ENCODE measurements around the gene DNASE1. TPM values are rescaled to one million over a fixed set of nuclear protein-coding genes. Genes with fewer than 3 reads are reported as not detected.

Gene DNASE1
- total RNA-seq, 2 donors from 2014 or later, result 14.8 to 22.0 TPM

DNA sequence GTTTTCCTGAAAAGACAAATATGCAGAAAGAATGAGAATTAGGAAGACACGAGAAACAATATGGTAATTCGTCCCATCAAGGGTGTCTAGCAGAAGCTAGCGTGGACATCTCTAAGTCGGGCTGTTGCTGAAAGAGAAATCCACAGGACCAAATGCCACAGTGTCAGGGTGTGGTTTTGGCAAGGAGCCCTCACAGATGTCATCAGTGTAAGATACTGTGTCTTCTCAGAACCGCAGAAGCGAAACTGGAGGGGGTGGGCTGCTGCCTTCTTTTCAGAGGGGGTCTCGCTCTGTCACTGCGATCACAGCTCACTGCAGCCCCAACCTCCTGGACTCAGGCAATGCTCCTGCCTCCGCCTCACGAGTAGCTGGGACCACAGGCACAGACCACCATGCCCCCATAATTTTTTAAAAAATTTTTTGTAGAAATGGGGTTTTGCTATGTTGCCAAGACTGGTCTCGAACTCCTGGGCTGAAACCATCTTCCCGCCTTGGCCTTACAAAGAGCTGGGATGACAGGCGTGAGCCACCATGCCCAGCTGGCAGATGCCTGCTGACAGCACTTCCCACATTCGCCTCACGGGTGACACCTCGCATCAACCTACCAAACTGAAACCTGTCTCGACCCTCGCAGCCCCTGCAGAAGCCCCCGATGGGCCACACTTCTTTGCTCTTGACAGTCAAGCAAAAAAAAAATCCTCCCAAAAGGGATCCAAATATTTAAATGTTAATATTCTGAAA lies 36.7 kb downstream of the DNASE1 start:
- H3K27me3 Mint-ChIP-seq, result no peaks in the 10 kb centered on the region

GRCh38 chr16:3691761-3692160 lies 37.3 kb downstream of the DNASE1 start:
- H3K4me1 Mint-ChIP-seq, result peaks cover 7% of the 10 kb centered on the region
- H3K9me3 Mint-ChIP-seq, result no peaks in the 10 kb centered on the region
- no peak for ATAC-seq (replicated peaks)
- H3K27me3 Mint-ChIP-seq, result no peaks in the 10 kb centered on the region
- H3K4me3 Mint-ChIP-seq, result no peak overlapping the region
- no peak overlapping the region for H3K27ac Mint-ChIP-seq
- H3K36me3 Mint-ChIP-seq (ENCODE audit: low read depth), result peaks cover 65% of the 10 kb centered on the region

More for the DNA sequence above, 36.7 kb downstream of the DNASE1 start:
- Mint-ChIP-seq H3K4me3 (peak overlapping the region; percentile 34), H3K9me3 (no peaks in the 10 kb centered on the region), H3K27ac (peak overlapping the region; percentile 78), H3K36me3 (ENCODE audit: low read depth) (peaks cover 71% of the 10 kb centered on the region), H3K4me1 (peaks cover 7% of the 10 kb centered on the region)
- ATAC-seq (replicated peaks), result no peak

DNA sequence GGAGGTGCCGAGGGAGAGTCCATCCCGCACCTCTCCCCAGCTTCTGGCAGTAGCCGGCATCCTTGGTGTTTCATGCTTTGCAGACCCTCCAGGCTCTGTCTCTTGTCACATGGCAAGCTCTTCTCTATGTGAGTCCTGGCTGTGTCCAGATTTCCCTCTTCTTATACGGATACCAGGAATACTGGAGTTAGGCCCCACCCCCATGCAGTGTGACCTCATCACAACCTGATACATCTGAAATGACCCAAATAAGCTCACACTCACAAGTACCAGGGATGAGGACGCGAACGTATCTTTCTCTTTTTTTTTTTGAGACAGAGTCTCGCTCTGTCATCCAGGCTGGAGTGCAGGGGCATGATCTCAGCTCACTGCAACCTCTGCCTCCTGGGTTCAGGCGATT lies 39.6 kb downstream of the DNASE1 start:
- Mint-ChIP-seq H3K4me3 (no peak overlapping the region), H3K27ac (no peak overlapping the region), H3K4me1 (peaks cover 7% of the 10 kb centered on the region), H3K36me3 (ENCODE audit: low read depth) (peaks cover 42% of the 10 kb centered on the region), H3K27me3 (no peaks in the 10 kb centered on the region), H3K9me3 (no peaks in the 10 kb centered on the region)
- ATAC-seq (replicated peaks), result no peak

DNA sequence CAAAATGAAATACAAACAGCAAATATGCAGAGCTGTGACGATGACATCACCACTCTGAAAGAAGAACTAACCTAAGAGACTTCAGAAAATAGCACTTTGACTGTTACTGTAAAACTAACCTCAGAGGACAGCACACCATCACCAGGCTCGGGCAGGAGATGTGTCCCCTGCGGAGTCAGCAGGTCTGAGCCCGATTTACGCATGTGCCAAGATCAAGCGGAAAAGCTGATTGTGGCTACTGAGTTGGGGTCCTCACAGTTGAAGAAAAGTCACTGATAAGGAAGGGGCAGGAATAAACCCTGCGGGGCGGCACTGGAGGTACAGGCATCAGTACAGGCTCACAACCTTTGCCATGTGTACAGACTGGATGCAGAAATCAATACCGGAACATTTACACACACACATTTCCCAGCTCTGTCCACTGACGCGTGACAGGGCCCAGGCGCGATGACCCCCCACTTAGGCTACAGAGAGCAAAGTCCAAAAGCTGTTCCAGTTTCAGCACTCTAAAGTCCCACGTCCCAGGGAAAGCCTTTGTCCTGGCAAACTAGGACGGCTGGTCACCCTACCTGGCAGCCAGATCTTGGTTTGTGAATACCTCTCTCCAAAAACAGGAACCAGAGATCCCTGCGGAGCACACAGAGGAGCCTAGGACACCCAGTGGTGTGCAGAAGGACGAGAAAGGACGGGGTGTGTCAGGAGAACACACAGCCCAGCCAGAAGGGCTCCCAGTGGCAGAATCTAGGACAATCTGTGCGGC lies 41.3 kb downstream of the DNASE1 start:
- no peak for ATAC-seq (replicated peaks)
- no peaks in the 10 kb centered on the region for H3K9me3 Mint-ChIP-seq
- H3K4me3 Mint-ChIP-seq, result no peak overlapping the region
- peaks cover 29% of the 10 kb centered on the region for H3K36me3 Mint-ChIP-seq (ENCODE audit: low read depth)
- no peaks in the 10 kb centered on the region for H3K27me3 Mint-ChIP-seq
- peaks cover under 1% of the 10 kb centered on the region for H3K4me1 Mint-ChIP-seq
- H3K27ac Mint-ChIP-seq, result peak overlapping the region; percentile 36

GRCh38 chr16:3696425-3697218 lies 42.1 kb downstream of the DNASE1 start:
- no peak for ATAC-seq (replicated peaks)
- Mint-ChIP-seq H3K27ac (no peak overlapping the region), H3K4me3 (no peak overlapping the region), H3K4me1 (no peaks in the 10 kb centered on the region), H3K27me3 (no peaks in the 10 kb centered on the region), H3K36me3 (ENCODE audit: low read depth) (peaks cover 33% of the 10 kb centered on the region), H3K9me3 (no peaks in the 10 kb centered on the region)

DNA sequence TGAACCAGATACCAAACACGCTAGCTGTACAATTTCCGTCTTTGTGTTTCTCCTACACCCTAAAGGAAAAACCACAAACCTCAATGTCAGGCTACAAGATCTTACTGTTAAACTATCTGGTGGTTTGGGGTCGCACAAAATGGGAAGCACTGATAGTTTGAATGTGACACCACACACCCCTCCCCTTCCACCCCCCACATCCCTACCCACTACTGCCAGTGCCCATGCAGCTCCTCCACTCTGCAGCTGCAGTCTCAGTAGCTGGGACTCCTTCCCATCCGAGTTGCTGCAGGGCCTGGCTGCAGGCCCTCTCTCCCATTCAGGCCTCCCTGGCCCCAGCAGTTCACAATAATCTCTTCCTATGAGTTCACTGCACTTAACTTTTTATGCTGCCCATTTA lies 44.5 kb downstream of the DNASE1 start:
- Mint-ChIP-seq H3K36me3 (ENCODE audit: low read depth) (peaks cover 53% of the 10 kb centered on the region), H3K27ac (no peak overlapping the region), H3K4me3 (no peak overlapping the region), H3K9me3 (no peaks in the 10 kb centered on the region), H3K4me1 (no peaks in the 10 kb centered on the region), H3K27me3 (no peaks in the 10 kb centered on the region)
- no peak for ATAC-seq (replicated peaks)

GRCh38 chr16:3701531-3701930 lies 47.0 kb downstream of the DNASE1 start:
- Mint-ChIP-seq H3K4me1 (no peaks in the 10 kb centered on the region), H3K27me3 (no peaks in the 10 kb centered on the region), H3K36me3 (ENCODE audit: low read depth) (peaks cover 49% of the 10 kb centered on the region), H3K27ac (no peak overlapping the region), H3K4me3 (no peak overlapping the region), H3K9me3 (no peaks in the 10 kb centered on the region)
- ATAC-seq (replicated peaks), result no peak

DNA sequence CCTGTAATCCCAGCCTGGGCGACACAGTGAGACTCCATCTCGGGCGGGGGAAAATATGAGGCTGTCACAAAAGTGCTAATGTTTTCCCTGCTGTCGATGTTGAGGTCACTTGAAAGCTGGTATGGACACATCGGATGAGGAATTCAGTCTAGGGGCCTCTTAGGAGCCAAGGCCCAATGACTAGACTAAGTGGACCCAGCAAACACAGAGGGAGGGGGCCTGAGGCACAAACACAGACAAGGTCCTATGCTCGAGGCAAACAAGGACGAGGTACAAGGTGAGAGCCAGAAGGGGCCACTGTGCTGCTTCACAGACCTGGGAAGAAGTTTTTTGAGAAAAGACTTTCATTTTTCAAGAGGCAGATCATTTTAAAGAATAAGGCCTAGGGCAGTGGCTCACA lies 47.6 kb downstream of the DNASE1 start:
- H3K36me3 Mint-ChIP-seq (ENCODE audit: low read depth), result peaks cover 54% of the 10 kb centered on the region
- H3K27me3 Mint-ChIP-seq, result no peaks in the 10 kb centered on the region
- ATAC-seq (replicated peaks), result no peak
- H3K27ac Mint-ChIP-seq, result no peak overlapping the region
- H3K4me3 Mint-ChIP-seq, result no peak overlapping the region
- no peaks in the 10 kb centered on the region for H3K9me3 Mint-ChIP-seq
- H3K4me1 Mint-ChIP-seq, result no peaks in the 10 kb centered on the region

GRCh38 chr16:3706253-3707012 lies 51.9 kb downstream of the DNASE1 start:
- no peak overlapping the region for H3K4me3 Mint-ChIP-seq
- no peaks in the 10 kb centered on the region for H3K27me3 Mint-ChIP-seq
- H3K36me3 Mint-ChIP-seq (ENCODE audit: low read depth), result peaks cover 61% of the 10 kb centered on the region
- H3K9me3 Mint-ChIP-seq, result no peaks in the 10 kb centered on the region
- no peak overlapping the region for H3K27ac Mint-ChIP-seq
- no peak for ATAC-seq (replicated peaks)
- H3K4me1 Mint-ChIP-seq, result no peaks in the 10 kb centered on the region

Other genes with a start within 250 kb of the DNASE1 start
- gene ZNF597, start 211.2 kb upstream of the DNASE1 start, total RNA-seq, result 1 to 10 TPM; 2.0 to 3.0 TPM
- gene NAA60, start 211.0 kb upstream of the DNASE1 start, total RNA-seq, result 10 to 100 TPM; 36.8 to 38.7 TPM
- not detected for gene C16orf90, start 159.2 kb upstream of the DNASE1 start, total RNA-seq
- gene CLUAP1, start 153.7 kb upstream of the DNASE1 start, total RNA-seq, result 10 to 100 TPM; 14.9 to 15.7 TPM
- 10 to 100 TPM; 36.8 to 49.1 TPM for gene NLRC3, start 77.3 kb upstream of the DNASE1 start, total RNA-seq
- 10 to 100 TPM; 10.8 to 14.5 TPM for gene SLX4, start 43.1 kb upstream of the DNASE1 start, total RNA-seq
- 100 to 1,000 TPM; 124 to 238 TPM for gene TRAP1, start 62.8 kb downstream of the DNASE1 start, total RNA-seq
- gene CREBBP, start 226.0 kb downstream of the DNASE1 start, total RNA-seq, result 10 to 100 TPM; 55.7 to 58.2 TPM